Measurements from ENCODE around the gene STK11. TPM values are rescaled to one million over a fixed set of nuclear protein-coding genes. Genes with fewer than 3 reads are reported as not detected.

Gene STK11
- total and polyA plus RNA-seq, 2 experiments from 2014 or later: 19.4 to 96.5 TPM

GRCh38 chr19:1268226-1269064 lies 62.9 kb downstream of the STK11 start (continued):
- TF ChIP-seq, protein P1, sequence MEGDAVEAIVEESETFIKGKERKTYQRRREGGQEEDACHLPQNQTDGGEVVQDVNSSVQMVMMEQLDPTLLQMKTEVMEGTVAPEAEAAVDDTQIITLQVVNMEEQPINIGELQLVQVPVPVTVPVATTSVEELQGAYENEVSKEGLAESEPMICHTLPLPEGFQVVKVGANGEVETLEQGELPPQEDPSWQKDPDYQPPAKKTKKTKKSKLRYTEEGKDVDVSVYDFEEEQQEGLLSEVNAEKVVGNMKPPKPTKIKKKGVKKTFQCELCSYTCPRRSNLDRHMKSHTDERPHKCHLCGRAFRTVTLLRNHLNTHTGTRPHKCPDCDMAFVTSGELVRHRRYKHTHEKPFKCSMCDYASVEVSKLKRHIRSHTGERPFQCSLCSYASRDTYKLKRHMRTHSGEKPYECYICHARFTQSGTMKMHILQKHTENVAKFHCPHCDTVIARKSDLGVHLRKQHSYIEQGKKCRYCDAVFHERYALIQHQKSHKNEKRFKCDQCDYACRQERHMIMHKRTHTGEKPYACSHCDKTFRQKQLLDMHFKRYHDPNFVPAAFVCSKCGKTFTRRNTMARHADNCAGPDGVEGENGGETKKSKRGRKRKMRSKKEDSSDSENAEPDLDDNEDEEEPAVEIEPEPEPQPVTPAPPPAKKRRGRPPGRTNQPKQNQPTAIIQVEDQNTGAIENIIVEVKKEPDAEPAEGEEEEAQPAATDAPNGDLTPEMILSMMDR (conservative IDR thresholded peaks at IDR 0.05; ENCODE audit: low read depth in 2 of 2): no peak
- no peak for TF ChIP-seq EZH2 (IDR thresholded peaks at IDR 0.05; ENCODE audit: low read depth, unreplicated experiment)
- TF ChIP-seq JUNB (IDR thresholded peaks at IDR 0.05; ENCODE audit: unreplicated experiment): no peak
- TF ChIP-seq ZNF114 (CRISPR knock-in tag; IDR thresholded peaks at IDR 0.05): no peak

- DNase-seq (ENCODE audit: low spot score): peak; percentile 100
- H3K4me2 ChIP-seq: peak within 1 kb of the TSS; percentile 100
- H3K4me3 ChIP-seq: peak within 1 kb of the TSS; percentile 94
- Mint-ChIP-seq H3K27ac (peak within 1 kb of the TSS; percentile 98), H3K27me3 (ENCODE audit: insufficient read depth, low read depth, poor library complexity) (peaks cover 56% of the 10 kb centered on the region), H3K4me3 (peak within 1 kb of the TSS; percentile 89), H3K36me3 (ENCODE audit: low read depth) (peaks cover 51% of the 10 kb centered on the region), H3K9me3 (peaks cover 2% of the 10 kb centered on the region; the same call in 2 of the 3 replicates), H3K4me1 (peaks cover 65% of the 10 kb centered on the region)
- H3F3A ChIP-seq (replicated peaks; ENCODE audit: low read depth): peaks cover 59% of the 10 kb centered on the region
- H3K36me3 ChIP-seq (ENCODE audit: insufficient read depth): peaks cover 31% of the 10 kb centered on the region
- peaks cover 46% of the 10 kb centered on the region for H3K4me1 ChIP-seq (ENCODE audit: insufficient read depth)
- H3K27ac ChIP-seq (ENCODE audit: low read depth): peak within 1 kb of the TSS; percentile 98
- peak; percentile 40 for ATAC-seq
- peaks cover 44% of the 10 kb centered on the region for H3K79me2 ChIP-seq (replicated peaks; ENCODE audit: insufficient read depth)
- peaks cover 36% of the 10 kb centered on the region for H4K20me1 ChIP-seq (replicated peaks; ENCODE audit: insufficient read depth)
- H2AFZ ChIP-seq: no peak within 1 kb of the TSS
- H3K27me3 ChIP-seq (ENCODE audit: insufficient read depth): peaks cover 10% of the 10 kb centered on the region; the same call in 1 of the 2 replicates
- H3K9me2 ChIP-seq (ENCODE audit: insufficient read depth): no peaks in the 10 kb centered on the region
- peak; percentile 9 for TF ChIP-seq REST (IDR thresholded peaks at IDR 0.05; ENCODE audit: unreplicated experiment)
- no peak for TF ChIP-seq STAT1 (IDR thresholded peaks at IDR 0.05; ENCODE audit: unreplicated experiment)
- TF ChIP-seq ZNF114 (CRISPR knock-in tag; IDR thresholded peaks at IDR 0.05): peak; percentile 98; the same call in 1 of the 2 replicates
- TF ChIP-seq JUNB (IDR thresholded peaks at IDR 0.05; ENCODE audit: unreplicated experiment): no peak
- no peak for TF ChIP-seq NANOG (IDR thresholded peaks at IDR 0.05; ENCODE audit: borderline replicate concordance)
- TF ChIP-seq POLR2AphosphoS5 (IDR thresholded peaks at IDR 0.05; ENCODE audit: low read depth): peak; percentile 98
- no peak for TF ChIP-seq EZH2 (IDR thresholded peaks at IDR 0.05; ENCODE audit: low read depth, unreplicated experiment)
- TF ChIP-seq CREB1 (CRISPR knock-in tag; IDR thresholded peaks at IDR 0.05; ENCODE audit: low read depth): peak; percentile 38; the same call in 1 of the 2 replicates
- TF ChIP-seq ZNF331 (CRISPR knock-in tag; IDR thresholded peaks at IDR 0.05; ENCODE audit: low read depth): no peak
- no peak for TF ChIP-seq ZNF462 (CRISPR knock-in tag; IDR thresholded peaks at IDR 0.05)
Measured at GRCh38 chr19:1269065-1269477, 63.5 kb downstream of the STK11 start, which contains the start of gene CIRBP. TSS of gene CIRBP (plus strand) at chr19:1269332. CDS start at chr19:1270934, 1,602 bp downstream.

Measured in GM23338 (cell line).